ENCODE data around the gene RFESD. TPM values are rescaled to one million over a fixed set of nuclear protein-coding genes. Genes with fewer than 3 reads are reported as not detected.

Gene RFESD
- total and polyA plus RNA-seq, 5 experiments from 2014 or later: 5.6 to 13.4 (median 9.3) TPM

DNA sequence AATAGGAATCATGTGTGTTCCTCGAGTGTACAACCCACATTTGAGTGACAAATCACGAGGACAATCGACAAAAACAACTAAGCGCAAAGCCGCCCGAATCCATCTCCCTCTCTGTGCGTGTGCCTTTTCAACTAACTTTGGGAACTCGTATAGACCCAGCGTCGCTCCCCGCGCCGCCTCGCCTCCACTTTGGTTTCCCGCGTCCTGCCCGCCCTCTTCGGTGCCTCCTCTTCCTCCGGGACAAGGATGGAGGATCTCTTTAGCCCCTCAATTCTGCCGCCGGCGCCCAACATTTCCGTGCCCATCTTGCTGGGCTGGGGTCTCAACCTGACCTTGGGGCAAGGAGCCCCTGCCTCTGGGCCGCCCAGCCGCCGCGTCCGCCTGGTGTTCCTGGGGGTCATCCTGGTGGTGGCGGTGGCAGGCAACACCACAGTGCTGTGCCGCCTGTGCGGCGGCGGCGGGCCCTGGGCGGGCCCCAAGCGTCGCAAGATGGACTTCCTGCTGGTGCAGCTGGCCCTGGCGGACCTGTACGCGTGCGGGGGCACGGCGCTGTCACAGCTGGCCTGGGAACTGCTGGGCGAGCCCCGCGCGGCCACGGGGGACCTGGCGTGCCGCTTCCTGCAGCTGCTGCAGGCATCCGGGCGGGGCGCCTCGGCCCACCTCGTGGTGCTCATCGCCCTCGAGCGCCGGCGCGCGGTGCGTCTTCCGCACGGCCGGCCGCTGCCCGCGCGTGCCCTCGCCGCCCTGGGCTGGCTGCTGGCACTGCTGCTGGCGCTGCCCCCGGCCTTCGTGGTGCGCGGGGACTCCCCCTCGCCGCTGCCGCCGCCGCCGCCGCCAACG lies 26.3 kb upstream of the RFESD start, which contains the start of gene GPR150:
Gene GPR150, plus strand, starts transcription at position 58 of the 840 bp plus-strand sequence. Its CDS starts 189 bp downstream, at position 247.
- POLR2A ChIA-PET: interaction anchor here (1.0 to 3.8 kb wide), 3 partner anchors 11 to 65 kb away, joined by 3 to 30 read pairs (median 14); partner anchors contain the start of genes ARSK, RFESD and SKIC3
- ATAC-seq (peak; percentile 68 to 77), DNase-seq (peak; percentile 40 to 79 (median 56))
- H3K36me3 Mint-ChIP-seq: no peaks in the 10 kb centered on the region
- no peaks in the 10 kb centered on the region for H3K9me3 Mint-ChIP-seq
- H3K27ac Mint-ChIP-seq: peak within 1 kb of the TSS; percentile 36 to 94 (median 84)
- H3K4me1 Mint-ChIP-seq: peaks cover 23 to 70% (median 50%) of the 10 kb centered on the region in 4 donors
- H3K27me3 Mint-ChIP-seq: no peaks in the 10 kb centered on the region
- H3K4me3 Mint-ChIP-seq: peak within 1 kb of the TSS; percentile 78 to 96 (median 92)

DNA sequence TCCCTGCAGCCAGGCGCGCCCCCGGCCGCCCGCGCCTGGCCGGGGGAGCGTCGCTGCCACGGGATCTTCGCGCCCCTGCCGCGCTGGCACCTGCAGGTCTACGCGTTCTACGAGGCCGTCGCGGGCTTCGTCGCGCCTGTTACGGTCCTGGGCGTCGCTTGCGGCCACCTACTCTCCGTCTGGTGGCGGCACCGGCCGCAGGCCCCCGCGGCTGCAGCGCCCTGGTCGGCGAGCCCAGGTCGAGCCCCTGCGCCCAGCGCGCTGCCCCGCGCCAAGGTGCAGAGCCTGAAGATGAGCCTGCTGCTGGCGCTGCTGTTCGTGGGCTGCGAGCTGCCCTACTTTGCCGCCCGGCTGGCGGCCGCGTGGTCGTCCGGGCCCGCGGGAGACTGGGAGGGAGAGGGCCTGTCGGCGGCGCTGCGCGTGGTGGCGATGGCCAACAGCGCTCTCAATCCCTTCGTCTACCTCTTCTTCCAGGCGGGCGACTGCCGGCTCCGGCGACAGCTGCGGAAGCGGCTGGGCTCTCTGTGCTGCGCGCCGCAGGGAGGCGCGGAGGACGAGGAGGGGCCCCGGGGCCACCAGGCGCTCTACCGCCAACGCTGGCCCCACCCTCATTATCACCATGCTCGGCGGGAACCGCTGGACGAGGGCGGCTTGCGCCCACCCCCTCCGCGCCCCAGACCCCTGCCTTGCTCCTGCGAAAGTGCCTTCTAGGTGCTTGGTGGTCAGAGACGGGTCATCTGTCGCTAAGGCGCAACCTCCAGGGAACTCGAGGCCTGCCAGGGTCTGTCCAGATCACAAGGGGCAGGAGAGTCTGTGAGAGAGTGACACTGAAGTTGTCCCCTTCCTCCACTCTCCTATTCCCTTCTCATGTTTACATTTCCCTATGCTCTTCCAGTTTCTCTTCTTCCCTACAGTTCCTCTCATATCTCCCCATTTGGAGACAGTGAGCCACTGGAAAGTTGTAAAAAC lies 25.4 kb upstream of the RFESD start:
- Mint-ChIP-seq H3K27me3 (no peaks in the 10 kb centered on the region), H3K36me3 (no peaks in the 10 kb centered on the region), H3K4me1 (peaks cover 23 to 74% (median 50%) of the 10 kb centered on the region in 4 donors), H3K9me3 (no peaks in the 10 kb centered on the region), H3K4me3 (peak overlapping the region; percentile 78 to 92 (median 86)), H3K27ac (peak overlapping the region; percentile 50 to 94 (median 86))
- DNase-seq (peak; percentile 10 to 62 (median 37)), ATAC-seq (peak; percentile 44 to 58)
- POLR2A ChIA-PET: interaction anchor here (1.0 to 3.8 kb wide), 3 partner anchors 10 to 66 kb away, joined by 3 to 30 read pairs (median 14); partner anchors contain the start of genes ARSK, RFESD and SKIC3

DNA sequence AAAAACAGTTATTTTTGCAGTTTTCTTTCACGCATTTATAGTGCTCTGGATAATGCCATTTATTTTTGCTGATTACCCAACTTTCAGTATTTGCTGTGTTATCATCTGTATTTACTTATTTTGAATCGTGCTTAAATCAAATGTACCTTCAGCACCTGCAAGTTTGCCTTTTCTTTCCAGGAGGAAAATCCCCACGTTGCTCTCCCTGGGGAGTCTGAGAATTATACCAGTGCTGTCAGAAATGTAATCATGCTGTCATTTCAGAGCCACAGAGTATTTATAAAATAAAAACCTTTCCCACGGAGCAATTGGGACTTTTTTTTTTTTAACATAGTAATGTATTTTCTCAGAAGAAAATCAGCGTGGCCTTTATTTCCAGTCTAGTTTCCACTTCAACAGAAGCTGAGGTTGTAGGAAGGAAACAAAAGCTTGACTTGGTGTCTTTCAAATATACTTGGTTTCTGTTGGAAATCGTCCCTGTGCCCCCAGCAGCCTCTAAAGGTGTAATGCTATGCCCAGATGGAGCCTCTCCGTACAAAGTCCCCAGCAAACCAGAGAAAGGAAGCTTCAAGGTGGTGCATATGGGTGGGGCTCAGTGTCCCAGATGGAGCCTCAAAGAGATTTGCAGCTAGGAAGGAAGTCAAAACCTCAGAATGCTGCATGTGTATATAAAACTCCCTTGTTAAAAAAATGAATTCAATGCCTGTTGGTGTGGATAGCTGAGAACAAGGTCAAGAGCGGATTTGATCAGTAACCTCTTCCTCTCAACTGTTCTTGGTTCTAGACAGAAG lies 24.5 kb upstream of the RFESD start:
- Mint-ChIP-seq H3K4me3 (peak overlapping the region; percentile 78 to 92 (median 86)), H3K36me3 (no peaks in the 10 kb centered on the region), H3K27ac (peak overlapping the region; percentile 50 to 94 (median 86)), H3K27me3 (no peaks in the 10 kb centered on the region), H3K4me1 (peaks cover 20 to 70% (median 48%) of the 10 kb centered on the region in 4 donors), H3K9me3 (no peaks in the 10 kb centered on the region)
- DNase-seq (peak in 7 of 10 donors; percentile 31 to 68 (median 45)), ATAC-seq (peak; percentile 25 to 71)
- POLR2A ChIA-PET: interaction anchor here (0.9 to 3.8 kb wide), 9 partner anchors 9 to 202 kb away, joined by 3 to 30 read pairs (median 5); partner anchors contain the start of genes ARSK, RFESD and SKIC3

DNA sequence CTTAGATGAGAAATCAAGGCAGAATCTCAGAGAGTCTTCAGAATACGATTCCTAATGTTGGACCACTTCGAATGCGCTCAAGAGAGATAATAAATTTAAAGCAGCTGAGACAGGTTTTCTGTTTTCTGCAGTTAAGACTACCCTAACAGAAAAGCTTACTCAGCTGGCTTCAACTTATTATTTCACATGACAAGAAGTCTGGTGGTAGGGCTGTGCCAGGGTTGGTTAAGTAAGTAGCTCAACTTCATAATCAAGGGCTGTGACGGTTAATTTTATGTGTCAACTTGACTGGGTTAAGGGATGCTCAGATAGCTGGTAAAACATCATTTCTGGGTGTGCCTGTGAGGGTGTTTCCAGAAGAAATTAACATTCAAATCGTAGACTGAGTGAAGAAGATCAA lies 22.9 kb upstream of the RFESD start:
- Mint-ChIP-seq H3K4me3 (no peak overlapping the region), H3K4me1 (peaks cover 18 to 57% (median 41%) of the 10 kb centered on the region in 4 donors), H3K27me3 (no peaks in the 10 kb centered on the region), H3K36me3 (no peaks in the 10 kb centered on the region), H3K27ac (peak overlapping the region in 2 of 10 donors; percentile 35 to 57), H3K9me3 (no peaks in the 10 kb centered on the region)
- POLR2A ChIA-PET: interaction anchor here (1.0 to 3.8 kb wide), 3 partner anchors 8 to 15 kb away, joined by 3 to 30 read pairs (median 5); no protein-coding TSS in a partner anchor
- ATAC-seq (no peak), DNase-seq (no peak)

DNA sequence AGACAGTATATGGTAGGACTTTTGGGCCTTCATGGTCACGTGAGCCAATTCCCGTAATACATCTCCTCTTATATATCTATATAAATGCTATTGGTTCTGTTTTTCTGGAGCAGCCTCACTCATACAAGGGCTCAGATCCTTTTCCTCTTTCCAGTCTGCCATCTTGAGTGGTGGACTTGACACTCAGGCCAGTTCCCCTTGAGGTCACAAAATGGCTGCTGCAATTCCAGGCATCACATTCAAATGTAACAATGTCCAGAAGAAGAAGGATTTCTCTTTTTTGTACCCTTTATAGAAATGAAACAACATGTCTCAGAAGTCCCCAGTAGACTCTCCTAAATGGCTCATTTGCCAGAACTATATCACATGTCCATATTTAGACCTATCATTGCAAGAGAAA lies 22.2 kb upstream of the RFESD start:
- no peaks in the 10 kb centered on the region for H3K9me3 Mint-ChIP-seq
- no peaks in the 10 kb centered on the region for H3K36me3 Mint-ChIP-seq
- H3K27ac Mint-ChIP-seq: peak overlapping the region in 1 of 10 donors; percentile 57
- ATAC-seq (no peak), DNase-seq (no peak)
- H3K4me1 Mint-ChIP-seq: peaks cover 17 to 50% (median 35%) of the 10 kb centered on the region in 4 donors
- no peaks in the 10 kb centered on the region for H3K27me3 Mint-ChIP-seq
- POLR2A ChIA-PET: no interaction called here
- peak overlapping the region in 1 of 10 donors; percentile 13 for H3K4me3 Mint-ChIP-seq

DNA sequence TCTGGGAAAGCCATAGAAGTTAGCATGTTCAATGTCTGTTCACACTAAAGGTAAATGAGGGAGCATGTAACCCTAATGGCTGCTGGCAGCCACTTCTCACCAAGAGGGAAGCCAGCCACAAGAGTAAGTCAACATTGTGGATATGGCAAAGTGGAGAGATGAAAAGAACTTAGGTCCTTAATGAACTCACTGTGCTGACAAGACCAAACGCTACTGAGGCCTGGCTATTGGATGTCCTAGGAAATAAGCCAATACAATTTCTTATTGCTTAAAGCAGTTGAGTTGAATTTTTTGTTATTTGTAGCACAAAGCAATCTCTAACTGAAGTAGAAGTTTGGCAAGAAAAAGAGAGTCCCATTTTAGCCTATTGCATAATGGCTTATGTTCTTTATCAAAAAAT lies 19.9 kb upstream of the RFESD start:
- Mint-ChIP-seq H3K4me3 (no peak overlapping the region), H3K9me3 (no peaks in the 10 kb centered on the region), H3K27ac (no peak overlapping the region), H3K4me1 (peaks cover 14 to 52% (median 31%) of the 10 kb centered on the region in 4 donors), H3K27me3 (no peaks in the 10 kb centered on the region), H3K36me3 (no peaks in the 10 kb centered on the region)
- DNase-seq (no peak), ATAC-seq (no peak)
- POLR2A ChIA-PET: no interaction called here

DNA sequence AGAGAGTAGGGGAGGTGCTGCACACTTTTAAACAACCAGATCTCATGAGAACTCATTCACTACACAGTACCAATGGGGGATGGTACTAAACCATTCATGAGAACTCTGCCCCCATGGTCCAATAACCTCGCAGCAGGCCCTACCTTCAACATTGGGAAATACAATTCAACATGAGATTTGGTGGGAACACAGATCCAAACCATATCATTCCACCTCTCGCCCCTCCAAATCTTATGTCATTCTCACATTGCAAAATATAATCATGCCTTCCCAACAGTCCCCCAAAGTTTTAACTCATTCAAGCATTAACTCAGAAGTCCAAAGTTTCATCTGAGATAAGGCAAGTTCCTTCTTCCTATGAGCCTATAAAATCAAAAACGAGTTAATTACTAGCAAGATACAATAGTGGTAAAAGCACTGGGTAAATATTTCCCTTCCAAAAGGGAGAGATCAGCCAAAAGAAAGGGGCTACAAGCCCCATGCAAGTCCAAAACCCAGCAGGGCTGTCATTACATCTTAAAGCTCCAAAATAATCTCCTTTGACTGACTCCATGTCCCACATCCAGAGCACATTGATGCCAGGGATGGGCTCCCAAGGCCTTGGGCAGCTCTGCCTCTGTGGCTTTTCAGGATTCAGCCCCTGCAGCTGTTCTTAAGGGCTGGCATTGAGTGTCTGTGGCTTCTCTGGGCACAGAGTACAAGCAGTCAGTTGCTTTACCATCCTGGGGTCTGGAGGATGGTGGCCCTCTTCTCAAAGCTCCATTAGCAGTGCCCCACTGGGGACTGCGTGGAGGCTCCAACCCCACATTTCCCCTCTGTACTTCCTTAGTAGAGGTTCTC lies 18.4 kb upstream of the RFESD start:
- H3K36me3 Mint-ChIP-seq: peaks cover 0 to 5% (median 2%) of the 10 kb centered on the region in 3 donors
- no peaks in the 10 kb centered on the region for H3K27me3 Mint-ChIP-seq
- peaks cover 13 to 46% (median 29%) of the 10 kb centered on the region in 4 donors for H3K4me1 Mint-ChIP-seq
- no peak overlapping the region for H3K27ac Mint-ChIP-seq
- ATAC-seq (no peak), DNase-seq (no peak)
- peaks cover 0 to 6% (median 0%) of the 10 kb centered on the region in 9 donors for H3K9me3 Mint-ChIP-seq
- POLR2A ChIA-PET: no interaction called here
- no peak overlapping the region for H3K4me3 Mint-ChIP-seq

DNA sequence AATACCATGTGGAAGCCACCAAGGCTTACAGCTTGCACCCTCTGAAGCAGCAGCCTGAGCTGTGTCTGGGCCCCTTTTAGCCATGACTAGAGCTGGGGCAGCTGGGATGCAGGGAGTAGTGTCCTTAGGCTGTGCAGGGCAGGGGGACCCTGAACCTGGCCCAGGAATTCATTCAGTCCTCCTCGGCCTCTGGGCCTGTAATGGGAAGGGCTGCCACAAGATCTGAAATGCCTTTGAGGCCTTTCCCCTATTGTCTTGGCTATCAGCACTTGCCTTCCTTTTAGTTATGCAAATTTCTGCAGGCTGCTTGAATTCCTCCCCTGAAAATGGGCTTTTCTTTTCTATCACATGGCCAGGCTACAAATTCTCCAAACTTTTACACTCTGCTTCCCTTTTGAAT lies 17.6 kb upstream of the RFESD start:
- DNase-seq (no peak), ATAC-seq (no peak)
- H3K27ac Mint-ChIP-seq: no peak overlapping the region
- POLR2A ChIA-PET: no interaction called here
- H3K27me3 Mint-ChIP-seq: no peaks in the 10 kb centered on the region
- peaks cover 12 to 44% (median 24%) of the 10 kb centered on the region in 4 donors for H3K4me1 Mint-ChIP-seq
- H3K36me3 Mint-ChIP-seq: peaks cover 0 to 5% (median 2%) of the 10 kb centered on the region in 3 donors
- peaks cover 0 to 6% (median 0%) of the 10 kb centered on the region in 9 donors for H3K9me3 Mint-ChIP-seq
- no peak overlapping the region for H3K4me3 Mint-ChIP-seq

DNA sequence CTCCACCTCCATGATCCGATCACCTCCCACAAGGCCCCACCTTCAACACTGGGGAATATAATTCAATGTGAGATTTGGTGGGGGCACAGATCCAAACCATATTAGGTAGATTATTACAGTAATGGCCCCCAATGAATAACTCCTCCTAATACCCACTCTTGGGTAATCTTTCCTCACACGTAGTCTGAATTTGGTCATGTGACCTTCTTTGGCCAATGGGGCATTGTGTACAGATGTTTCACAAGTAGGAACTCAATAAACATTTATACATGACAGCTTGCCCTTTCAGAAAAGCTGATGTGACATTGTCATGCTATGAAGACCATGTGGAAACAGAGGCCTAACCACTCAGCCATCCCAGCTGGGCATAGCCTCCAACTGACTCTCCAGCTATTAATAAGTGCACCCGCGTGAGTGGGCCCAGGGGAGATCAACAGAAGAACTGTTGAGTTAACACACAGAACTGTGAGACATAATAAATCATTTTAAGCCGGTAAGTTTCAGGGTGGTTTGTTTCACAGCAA lies 16.1 kb upstream of the RFESD start:
- DNase-seq: no peak
- POLR2A ChIA-PET: interaction anchor here (2.2 to 2.7 kb wide), 2 partner anchors 9 to 16 kb away, joined by 27 to 30 read pairs; partner anchors contain the start of gene RFESD
- Mint-ChIP-seq H3K4me3 (no peak overlapping the region), H3K27me3 (no peaks in the 10 kb centered on the region), H3K4me1 (peaks cover 12 to 31% (median 20%) of the 10 kb centered on the region in 4 donors), H3K9me3 (peaks cover 0 to 6% (median 0%) of the 10 kb centered on the region in 9 donors), H3K27ac (peak overlapping the region in 2 of 10 donors; percentile 51 to 75), H3K36me3 (peaks cover 0 to 5% (median 2%) of the 10 kb centered on the region in 3 donors)
- no peak for ATAC-seq

DNA sequence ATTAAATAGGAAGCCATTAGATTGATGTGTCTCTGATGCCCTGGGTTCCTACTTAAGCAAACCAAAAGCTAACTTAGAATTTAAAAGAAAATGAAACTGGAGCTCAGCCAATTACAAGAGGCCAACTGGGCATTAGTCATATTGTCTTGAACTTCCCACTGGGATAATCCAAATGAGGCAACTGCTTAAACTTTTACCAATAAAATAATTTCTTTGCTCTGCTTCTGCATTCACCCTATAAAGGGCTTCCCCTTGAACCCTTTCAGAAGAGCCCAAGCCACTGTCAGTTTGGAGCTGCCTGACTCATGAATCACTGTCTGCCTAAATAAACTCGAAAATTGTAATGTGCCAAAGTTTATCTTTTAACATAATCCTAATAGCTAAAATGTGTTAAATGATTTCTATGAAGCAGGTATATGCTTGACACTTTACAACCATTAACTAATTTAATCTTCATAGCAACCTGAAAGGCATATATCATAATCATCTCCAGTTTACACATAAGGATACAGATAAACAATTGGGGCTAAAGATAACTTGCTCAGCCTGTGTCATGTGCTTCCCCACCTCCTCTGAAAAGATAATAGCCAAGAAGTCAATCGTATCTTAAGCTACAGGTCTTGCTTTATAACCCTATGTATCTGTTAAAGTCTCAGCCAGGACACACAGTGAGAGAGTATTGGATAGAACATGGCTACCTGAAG lies 15.2 kb upstream of the RFESD start:
- POLR2A ChIA-PET: interaction anchor here (1.4 to 2.7 kb wide), 4 partner anchors 10 to 177 kb away, joined by 3 to 30 read pairs (median 16); partner anchors contain the start of gene RFESD
- Mint-ChIP-seq H3K27me3 (no peaks in the 10 kb centered on the region), H3K9me3 (peaks cover 0 to 6% (median 0%) of the 10 kb centered on the region in 9 donors), H3K27ac (peak overlapping the region; percentile 23 to 96 (median 90)), H3K4me1 (peaks cover 12 to 30% (median 20%) of the 10 kb centered on the region in 4 donors), H3K36me3 (peaks cover 0 to 5% (median 2%) of the 10 kb centered on the region in 3 donors), H3K4me3 (peak overlapping the region in 4 of 10 donors; percentile 7 to 69 (median 52))
- ATAC-seq: peak; percentile 2 to 12
- no peak for DNase-seq
